ENCODE results near the gene CNTNAP2. TPM values are rescaled to one million over a fixed set of nuclear protein-coding genes. Genes with fewer than 3 reads are reported as not detected.
"Not testable (repeated sequence)": the region's sequence is repeated elsewhere in the genome, so short reads cannot be mapped to it uniquely, and the experiment has no call there.

The CNTNAP2 gene
- total RNA-seq, 1 experiment from 2014 or later = not detected

- DNase-seq (ENCODE audit: low spot score) = no peak
- in situ Hi-C loops (cut with HindIII; ENCODE audit: low sequenced_read_pairs) = no loop called here
Measured at GRCh38 chr7:146889806-146890555, 773.4 kb downstream of the CNTNAP2 start.

- in situ Hi-C loops (cut with HindIII; ENCODE audit: low sequenced_read_pairs) = no loop called here
- DNase-seq (ENCODE audit: low spot score) = no peak
Measured at GRCh38 chr7:146892151-146892550, 775.5 kb downstream of the CNTNAP2 start.

- in situ Hi-C loops (cut with HindIII; ENCODE audit: low sequenced_read_pairs) = no loop called here
- DNase-seq (ENCODE audit: low spot score) = no peak
Measured at GRCh38 chr7:146894927-146895326, 778.3 kb downstream of the CNTNAP2 start.

- DNase-seq (ENCODE audit: low spot score) = no peak
- in situ Hi-C loops (cut with HindIII; ENCODE audit: low sequenced_read_pairs) = no loop called here
Measured at GRCh38 chr7:146902266-146902665, 785.7 kb downstream of the CNTNAP2 start.

GRCh38 chr7:146902728-146903127 is 786.1 kb downstream of the CNTNAP2 start:
- no peak for DNase-seq (ENCODE audit: low spot score)
- in situ Hi-C loops (cut with HindIII; ENCODE audit: low sequenced_read_pairs) = no loop called here

GRCh38 chr7:146905746-146906145 is 789.1 kb downstream of the CNTNAP2 start:
- in situ Hi-C loops (cut with HindIII; ENCODE audit: low sequenced_read_pairs); DNase-seq (ENCODE audit: low spot score): not testable (repeated sequence)

- no peak for DNase-seq (ENCODE audit: low spot score)
- in situ Hi-C loops (cut with HindIII; ENCODE audit: low sequenced_read_pairs) = no loop called here
Measured at GRCh38 chr7:146922782-146923181, 806.2 kb downstream of the CNTNAP2 start.

GRCh38 chr7:146926841-146927240 is 810.2 kb downstream of the CNTNAP2 start:
- in situ Hi-C loops (cut with HindIII; ENCODE audit: low sequenced_read_pairs) = no loop called here
- DNase-seq (ENCODE audit: low spot score) = no peak

GRCh38 chr7:146937836-146938235 is 821.2 kb downstream of the CNTNAP2 start:
- in situ Hi-C loops (cut with HindIII; ENCODE audit: low sequenced_read_pairs) = no loop called here
- DNase-seq (ENCODE audit: low spot score) = no peak

- no peak for DNase-seq (ENCODE audit: low spot score)
- in situ Hi-C loops (cut with HindIII; ENCODE audit: low sequenced_read_pairs) = no loop called here
Measured at GRCh38 chr7:146943483-146943882, 826.9 kb downstream of the CNTNAP2 start.

- DNase-seq (ENCODE audit: low spot score) = no peak
- in situ Hi-C loops (cut with HindIII; ENCODE audit: low sequenced_read_pairs) = no loop called here
Measured at GRCh38 chr7:146948703-146949102, 832.1 kb downstream of the CNTNAP2 start.

- no peak for DNase-seq (ENCODE audit: low spot score)
- in situ Hi-C loops (cut with HindIII; ENCODE audit: low sequenced_read_pairs) = no loop called here
Measured at GRCh38 chr7:146956321-146956720, 839.7 kb downstream of the CNTNAP2 start.

- in situ Hi-C loops (cut with HindIII; ENCODE audit: low sequenced_read_pairs) = no loop called here
Measured at GRCh38 chr7:146956853-146957252, 840.3 kb downstream of the CNTNAP2 start.

GRCh38 chr7:146960773-146961391 is 844.3 kb downstream of the CNTNAP2 start:
- in situ Hi-C loops (cut with HindIII; ENCODE audit: low sequenced_read_pairs) = no loop called here
- no peak for DNase-seq (ENCODE audit: low spot score)

More at GRCh38 chr7:146956853-146957252, 840.3 kb downstream of the CNTNAP2 start:
- no peak for DNase-seq (ENCODE audit: low spot score)

- no peak for DNase-seq (ENCODE audit: low spot score)
- in situ Hi-C loops (cut with HindIII; ENCODE audit: low sequenced_read_pairs) = no loop called here
Measured at GRCh38 chr7:146961617-146962016, 845.0 kb downstream of the CNTNAP2 start.

GRCh38 chr7:146966274-146966673 is 849.7 kb downstream of the CNTNAP2 start:
- no peak for DNase-seq (ENCODE audit: low spot score)
- in situ Hi-C loops (cut with HindIII; ENCODE audit: low sequenced_read_pairs) = no loop called here

GRCh38 chr7:146982482-146982881 is 865.9 kb downstream of the CNTNAP2 start:
- peak; percentile 4 for DNase-seq (ENCODE audit: low spot score)
- in situ Hi-C loops (cut with HindIII; ENCODE audit: low sequenced_read_pairs) = no loop called here

GRCh38 chr7:146991596-146991995 is 875.0 kb downstream of the CNTNAP2 start:
- in situ Hi-C loops (cut with HindIII; ENCODE audit: low sequenced_read_pairs) = no loop called here
- DNase-seq (ENCODE audit: low spot score) = no peak

GRCh38 chr7:146993764-146994163 is 877.2 kb downstream of the CNTNAP2 start:
- in situ Hi-C loops (cut with HindIII; ENCODE audit: low sequenced_read_pairs) = no loop called here
- no peak for DNase-seq (ENCODE audit: low spot score)

- in situ Hi-C loops (cut with HindIII; ENCODE audit: low sequenced_read_pairs) = no loop called here
- no peak for DNase-seq (ENCODE audit: low spot score)
Measured at GRCh38 chr7:147008530-147008929, 891.9 kb downstream of the CNTNAP2 start.

- in situ Hi-C loops (cut with HindIII; ENCODE audit: low sequenced_read_pairs) = no loop called here
- no peak for DNase-seq (ENCODE audit: low spot score)
Measured at GRCh38 chr7:147012666-147013065, 896.1 kb downstream of the CNTNAP2 start.
